Breast epithelium (tissue), 4 donors: ENCODE measurements around the gene RBM38. TPM values are rescaled to one million over a fixed set of nuclear protein-coding genes. Genes with fewer than 3 reads are reported as not detected.
A peak's percentile ranks its signal among the peaks of the same experiment; 100 is the strongest.

ENCODE experiments used
- DNase-seq, 2 donors: peaks; one replicate each; pipeline ENCODE4 v3.0.0-alpha.2; 2019; ENCODE audit warnings: low spot score in 2 of 2
- H3K27ac ChIP-seq, 2 donors: fragments of 200-600 bp; sonication (generic) in 1 of 2; one replicate each; pipeline ENCODE4 v1.5.1; 2016 to 2019; ENCODE audit warnings: mild to moderate bottlenecking in 1 of 2
- H3K27me3 ChIP-seq, 2 donors: fragments of 200-600 bp; sonication (generic) in 1 of 2; one replicate each; pipeline versions ENCODE4 v1.5.1 to v1.6.0; 2017 to 2019; ENCODE audit warnings: control low read depth in 1 of 2, mild to moderate bottlenecking in 1 of 2
- H3K36me3 ChIP-seq: fragments of 200-600 bp; one replicate; pipeline ENCODE4 v1.5.1; 2019
- H3K4me1 ChIP-seq, 2 donors: fragments of 200-600 bp; sonication (generic); one replicate each; pipeline ENCODE4 v1.5.1; 2016 to 2019; ENCODE audit warnings: control low read depth in 1 of 2
- H3K4me3 ChIP-seq, 3 donors: fragments of 200-600 bp; sonication (generic); 1 replicate in 2 of 3; 2 replicates in 1 of 3; pipeline ENCODE4 v1.5.1; 2016 to 2019; ENCODE audit warnings: mild to moderate bottlenecking in 3 of 3, moderate library complexity in 2 of 3
- H3K9me3 ChIP-seq, 2 donors: fragments of 200-600 bp; sonication (generic) in 1 of 2; one replicate each; pipeline ENCODE4 v1.5.1; 2016 to 2019; ENCODE audit warnings: control low read depth in 1 of 2
- POLR2A ChIP-seq: fragments of 450-650 bp; IDR thresholded peaks from one replicate; pipeline ENCODE4 v1.6.1; 2016; ENCODE audit warnings: antibody characterized with exemption, mild to moderate bottlenecking, moderate library complexity
- POLR2AphosphoS5 ChIP-seq, 3 donors: sonication (generic); formaldehyde crosslinking; IDR thresholded peaks; one replicate each; pipeline ENCODE4 v1.6.1; 2017; ENCODE audit warnings: antibody characterized with exemption in 3 of 3
- intact Hi-C: fragments of 100-400 bp; cut with DNase I; formaldehyde crosslinking; loops from one replicate; pipeline ENCODE4 v1.15.1; 2023; ENCODE audit warnings: low total_unique reads
- total RNA-seq, 3 donors: library from RNA; depleted of rRNA; stranded (reverse); fragments of >200 nt; gene quantifications; one replicate each; pipeline ENCODE4 v1.1.0, GENCODE V29; 2016
- TF ChIP-seq, protein P1 (sequence below), 3 donors: fragments of 450-650 bp; IDR thresholded peaks; one replicate each; pipeline ENCODE4 v1.5.1; 2016 to 2017; ENCODE audit warnings: antibody characterized with exemption in 3 of 3, mild to moderate bottlenecking in 3 of 3, moderate library complexity in 3 of 3

Gene RBM38
- total RNA-seq, 3 donors from 2014 or later: 5.1 to 13.5 (median 10.5) TPM

GRCh38 chr20:57375652-57376230 lies 15.5 kb upstream of the RBM38 start:
- no peaks in the 10 kb centered on the region for H3K27me3 ChIP-seq
- no peaks in the 10 kb centered on the region for H3K4me1 ChIP-seq
- peak overlapping the region in 1 of 2 donors; percentile 15 for H3K27ac ChIP-seq
- TF ChIP-seq POLR2A: no peak
- TF ChIP-seq, protein P1, sequence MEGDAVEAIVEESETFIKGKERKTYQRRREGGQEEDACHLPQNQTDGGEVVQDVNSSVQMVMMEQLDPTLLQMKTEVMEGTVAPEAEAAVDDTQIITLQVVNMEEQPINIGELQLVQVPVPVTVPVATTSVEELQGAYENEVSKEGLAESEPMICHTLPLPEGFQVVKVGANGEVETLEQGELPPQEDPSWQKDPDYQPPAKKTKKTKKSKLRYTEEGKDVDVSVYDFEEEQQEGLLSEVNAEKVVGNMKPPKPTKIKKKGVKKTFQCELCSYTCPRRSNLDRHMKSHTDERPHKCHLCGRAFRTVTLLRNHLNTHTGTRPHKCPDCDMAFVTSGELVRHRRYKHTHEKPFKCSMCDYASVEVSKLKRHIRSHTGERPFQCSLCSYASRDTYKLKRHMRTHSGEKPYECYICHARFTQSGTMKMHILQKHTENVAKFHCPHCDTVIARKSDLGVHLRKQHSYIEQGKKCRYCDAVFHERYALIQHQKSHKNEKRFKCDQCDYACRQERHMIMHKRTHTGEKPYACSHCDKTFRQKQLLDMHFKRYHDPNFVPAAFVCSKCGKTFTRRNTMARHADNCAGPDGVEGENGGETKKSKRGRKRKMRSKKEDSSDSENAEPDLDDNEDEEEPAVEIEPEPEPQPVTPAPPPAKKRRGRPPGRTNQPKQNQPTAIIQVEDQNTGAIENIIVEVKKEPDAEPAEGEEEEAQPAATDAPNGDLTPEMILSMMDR (IDR thresholded peaks at IDR 0.05): no peak
- TF ChIP-seq POLR2AphosphoS5 (IDR thresholded peaks at IDR 0.05): no peak
- no peaks in the 10 kb centered on the region for H3K9me3 ChIP-seq
- DNase-seq: no peak
- peaks cover 3% of the 10 kb centered on the region for H3K36me3 ChIP-seq
- H3K4me3 ChIP-seq: peak overlapping the region in 1 of 3 donors; percentile 6
- intact Hi-C loops: no loop called here

DNA sequence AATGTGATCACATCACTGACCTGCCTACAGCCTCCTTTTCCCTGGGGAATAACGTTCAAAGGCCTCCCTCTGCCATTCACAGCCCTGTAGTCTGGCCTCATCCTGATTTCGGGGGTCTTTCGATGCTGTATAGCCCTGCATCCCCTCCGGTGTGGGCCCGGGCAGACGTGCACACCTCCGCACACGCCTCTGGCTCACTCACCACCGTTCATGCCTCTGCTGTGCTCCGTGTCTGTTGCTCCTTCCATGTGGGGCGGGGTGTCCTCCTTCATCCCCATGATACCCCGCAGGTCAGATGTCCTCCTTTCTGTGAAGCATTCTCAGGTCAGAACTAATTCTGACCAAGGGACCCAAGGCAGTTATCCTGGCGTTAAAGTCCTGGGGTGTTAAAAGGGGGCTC lies 13.8 kb upstream of the RBM38 start:
- no peaks in the 10 kb centered on the region for H3K4me1 ChIP-seq
- no peak overlapping the region for H3K4me3 ChIP-seq
- H3K9me3 ChIP-seq: no peaks in the 10 kb centered on the region
- no peaks in the 10 kb centered on the region for H3K27me3 ChIP-seq
- DNase-seq: no peak
- no peak overlapping the region for H3K27ac ChIP-seq
- intact Hi-C loops: no loop called here
- H3K36me3 ChIP-seq: no peaks in the 10 kb centered on the region
- TF ChIP-seq, protein P1 (IDR thresholded peaks at IDR 0.05): no peak
- no peak for TF ChIP-seq POLR2AphosphoS5 (IDR thresholded peaks at IDR 0.05)
- no peak for TF ChIP-seq POLR2A

DNA sequence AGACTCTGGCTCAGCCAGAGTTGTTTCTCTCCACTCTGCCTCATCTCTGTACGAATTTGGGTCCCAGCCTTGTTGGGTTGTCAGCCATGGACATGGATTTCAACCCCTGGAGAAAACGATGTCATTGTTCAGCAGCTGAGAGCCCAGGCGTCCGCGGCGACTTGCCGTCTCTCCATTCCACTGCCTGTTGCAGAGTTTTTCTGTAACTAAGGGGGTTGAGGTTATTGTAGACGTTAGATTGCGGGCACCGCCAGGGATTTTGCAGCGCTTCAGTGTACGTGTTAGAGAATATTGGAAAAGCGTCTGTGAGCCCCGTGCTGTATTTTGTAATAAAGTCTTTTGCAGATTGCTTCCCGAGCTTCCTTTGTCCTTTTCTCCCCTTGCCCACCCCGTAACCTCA lies 13.1 kb upstream of the RBM38 start:
- H3K4me3 ChIP-seq: no peak overlapping the region
- intact Hi-C loops: no loop called here
- no peaks in the 10 kb centered on the region for H3K4me1 ChIP-seq
- H3K27me3 ChIP-seq: no peaks in the 10 kb centered on the region
- DNase-seq: no peak
- no peak for TF ChIP-seq POLR2A
- no peak for TF ChIP-seq POLR2AphosphoS5 (IDR thresholded peaks at IDR 0.05)
- TF ChIP-seq, protein P1 (IDR thresholded peaks at IDR 0.05): no peak
- no peaks in the 10 kb centered on the region for H3K36me3 ChIP-seq
- H3K27ac ChIP-seq: no peak overlapping the region
- no peaks in the 10 kb centered on the region for H3K9me3 ChIP-seq

DNA sequence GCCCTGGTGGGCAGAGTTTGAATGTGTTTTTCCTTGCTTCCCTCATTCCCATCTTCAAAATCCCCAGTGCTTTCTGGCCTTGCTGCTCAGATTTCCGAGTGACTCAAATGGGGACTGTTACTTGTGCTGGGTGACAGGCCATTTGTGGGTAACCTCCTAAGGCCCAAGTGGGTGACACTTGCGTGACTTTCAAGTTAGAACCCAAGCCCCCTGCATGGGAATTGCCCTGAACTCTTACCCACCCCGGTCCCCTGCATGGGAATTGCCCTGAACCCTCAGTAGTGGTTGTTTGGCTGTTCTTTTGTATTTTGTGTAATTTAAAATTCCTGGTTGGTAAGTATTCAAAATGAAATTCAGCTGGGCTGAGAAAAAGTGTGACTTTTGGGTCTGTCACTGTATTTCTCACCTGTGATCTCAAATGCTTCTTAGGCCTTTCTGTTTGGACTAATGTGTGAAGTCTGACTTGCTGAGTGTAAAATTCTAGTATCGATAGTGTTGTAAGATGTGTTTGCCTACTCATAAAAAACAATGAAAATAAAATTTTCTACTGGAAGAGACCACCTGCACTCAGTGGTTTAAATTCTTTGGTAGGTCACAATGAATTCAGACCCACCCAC lies 12.4 kb upstream of the RBM38 start:
- Histone ChIP-seq H3K27ac (no peak overlapping the region), H3K4me3 (no peak overlapping the region), H3K9me3 (no peaks in the 10 kb centered on the region), H3K27me3 (no peaks in the 10 kb centered on the region), H3K36me3 (no peaks in the 10 kb centered on the region), H3K4me1 (no peaks in the 10 kb centered on the region)
- intact Hi-C loops: no loop called here
- TF ChIP-seq POLR2AphosphoS5 (IDR thresholded peaks at IDR 0.05) (no peak), POLR2A (no peak)
- TF ChIP-seq, protein P1 (IDR thresholded peaks at IDR 0.05): no peak
- no peak for DNase-seq

DNA sequence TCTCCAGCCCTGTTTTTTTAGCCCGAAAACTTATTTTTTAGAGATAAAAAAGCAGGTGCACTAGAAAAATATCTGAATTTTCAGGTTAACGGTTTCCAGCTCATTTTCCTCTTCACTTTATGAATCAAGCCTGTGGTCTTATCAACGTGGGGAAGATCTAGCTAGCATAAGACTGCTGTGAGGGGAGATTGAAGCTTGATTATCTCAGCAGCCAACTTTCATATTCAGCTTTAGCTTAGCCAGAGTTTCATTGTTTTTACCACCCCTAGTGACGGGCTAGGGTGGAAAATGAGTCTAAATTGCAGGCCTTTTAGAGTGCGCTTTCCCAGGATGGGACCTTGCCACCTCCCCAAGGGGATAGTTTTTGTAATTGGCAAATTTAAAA lies 11.9 kb upstream of the RBM38 start:
- Histone ChIP-seq H3K36me3 (no peaks in the 10 kb centered on the region), H3K4me3 (no peak overlapping the region), H3K9me3 (no peaks in the 10 kb centered on the region), H3K27me3 (no peaks in the 10 kb centered on the region), H3K4me1 (no peaks in the 10 kb centered on the region), H3K27ac (no peak overlapping the region)
- DNase-seq: no peak
- intact Hi-C loops: no loop called here
- TF ChIP-seq POLR2AphosphoS5 (IDR thresholded peaks at IDR 0.05) (no peak), POLR2A (no peak)
- TF ChIP-seq, protein P1 (IDR thresholded peaks at IDR 0.05): no peak
